Epithelial cell of proximal tubule (primary cell): ENCODE measurements around the gene PRIMPOL. TPM values are rescaled to one million over a fixed set of nuclear protein-coding genes. Genes with fewer than 3 reads are reported as not detected.
A peak's percentile ranks its signal among the peaks of the same experiment; 100 is the strongest.

ENCODE experiments used
- DNase-seq: peaks from one replicate; pipeline ENCODE4 v3.0.0-alpha.2; 2011; ENCODE audit warnings: low read depth
- H3K4me3 ChIP-seq: 2 replicates; pipeline ENCODE4 v1.5.1; 2011; ENCODE audit warnings: low read depth, mild to moderate bottlenecking, low read length
- total RNA-seq: library from RNA; depleted of rRNA; stranded (reverse); fragments of >200 nt; gene quantifications from 2 replicates; pipeline ENCODE4 v1.2.3, GENCODE V29; 2015
- TF ChIP-seq, protein P1 (sequence below): conservative IDR thresholded peaks from 2 replicates; pipeline ENCODE4 v1.5.1; 2012; ENCODE audit warnings: low read depth, mild to moderate bottlenecking, low read length

PRIMPOL gene
- total RNA-seq, 1 donor from 2014 or later = 16.7 TPM

DNA sequence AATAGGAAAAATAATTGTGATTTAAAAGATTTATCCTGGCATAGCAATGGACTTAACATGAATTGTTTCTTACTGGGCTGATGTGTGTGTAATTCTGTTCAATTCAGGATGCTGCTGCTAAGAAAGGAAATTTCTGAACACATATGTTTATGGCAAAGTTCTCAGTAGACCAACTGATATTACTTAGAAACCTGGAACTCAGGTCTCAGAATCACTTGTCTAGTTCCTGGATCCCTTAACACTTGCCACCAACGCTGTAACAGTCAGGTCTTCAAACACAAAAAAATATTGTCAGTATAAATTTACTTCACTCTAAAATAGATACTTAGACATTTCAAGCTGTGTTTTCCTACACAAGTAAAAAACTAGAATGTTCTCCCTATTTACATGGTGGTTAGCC is 5.8 kb upstream of the PRIMPOL start:
- TF ChIP-seq, protein P1, sequence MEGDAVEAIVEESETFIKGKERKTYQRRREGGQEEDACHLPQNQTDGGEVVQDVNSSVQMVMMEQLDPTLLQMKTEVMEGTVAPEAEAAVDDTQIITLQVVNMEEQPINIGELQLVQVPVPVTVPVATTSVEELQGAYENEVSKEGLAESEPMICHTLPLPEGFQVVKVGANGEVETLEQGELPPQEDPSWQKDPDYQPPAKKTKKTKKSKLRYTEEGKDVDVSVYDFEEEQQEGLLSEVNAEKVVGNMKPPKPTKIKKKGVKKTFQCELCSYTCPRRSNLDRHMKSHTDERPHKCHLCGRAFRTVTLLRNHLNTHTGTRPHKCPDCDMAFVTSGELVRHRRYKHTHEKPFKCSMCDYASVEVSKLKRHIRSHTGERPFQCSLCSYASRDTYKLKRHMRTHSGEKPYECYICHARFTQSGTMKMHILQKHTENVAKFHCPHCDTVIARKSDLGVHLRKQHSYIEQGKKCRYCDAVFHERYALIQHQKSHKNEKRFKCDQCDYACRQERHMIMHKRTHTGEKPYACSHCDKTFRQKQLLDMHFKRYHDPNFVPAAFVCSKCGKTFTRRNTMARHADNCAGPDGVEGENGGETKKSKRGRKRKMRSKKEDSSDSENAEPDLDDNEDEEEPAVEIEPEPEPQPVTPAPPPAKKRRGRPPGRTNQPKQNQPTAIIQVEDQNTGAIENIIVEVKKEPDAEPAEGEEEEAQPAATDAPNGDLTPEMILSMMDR = no peak
- no peak for DNase-seq
- H3K4me3 ChIP-seq = no peak overlapping the region

DNA sequence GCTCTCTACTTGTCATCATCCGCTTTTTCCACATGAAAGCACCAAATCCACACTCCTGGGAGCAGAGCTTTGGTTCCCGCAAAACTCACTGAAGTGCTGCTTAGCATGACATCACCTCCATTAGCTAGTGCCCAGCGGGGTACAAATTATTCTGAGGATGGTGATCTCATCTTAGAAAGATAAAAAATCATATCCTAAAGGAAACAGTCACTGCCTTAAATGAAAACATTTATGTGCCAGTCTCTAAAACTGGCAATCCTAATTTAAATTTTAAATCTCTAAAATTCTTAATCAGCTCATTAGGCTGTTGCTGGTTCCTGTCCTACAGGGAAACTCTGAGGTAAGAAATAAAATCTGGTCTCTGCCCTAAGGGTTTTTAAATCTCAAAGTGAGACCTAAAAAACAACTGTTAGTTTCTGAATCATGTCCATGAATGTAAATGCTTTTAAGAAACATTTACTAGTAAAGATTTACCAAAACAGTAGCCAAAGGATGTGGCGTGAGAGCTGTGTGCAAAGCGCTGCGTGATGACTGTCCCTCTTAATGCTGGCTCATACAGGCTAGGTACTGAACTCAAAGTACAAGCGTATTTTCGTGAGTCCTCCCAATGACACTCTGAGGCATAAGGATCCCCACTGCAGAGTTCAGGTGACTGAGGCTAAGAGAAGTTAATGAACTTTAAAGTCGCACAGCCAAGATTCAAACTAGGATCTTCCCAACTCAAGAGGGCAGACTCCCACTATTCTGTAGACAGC is 4.8 kb upstream of the PRIMPOL start:
- DNase-seq = no peak
- TF ChIP-seq, protein P1 = no peak
- no peak overlapping the region for H3K4me3 ChIP-seq

DNA sequence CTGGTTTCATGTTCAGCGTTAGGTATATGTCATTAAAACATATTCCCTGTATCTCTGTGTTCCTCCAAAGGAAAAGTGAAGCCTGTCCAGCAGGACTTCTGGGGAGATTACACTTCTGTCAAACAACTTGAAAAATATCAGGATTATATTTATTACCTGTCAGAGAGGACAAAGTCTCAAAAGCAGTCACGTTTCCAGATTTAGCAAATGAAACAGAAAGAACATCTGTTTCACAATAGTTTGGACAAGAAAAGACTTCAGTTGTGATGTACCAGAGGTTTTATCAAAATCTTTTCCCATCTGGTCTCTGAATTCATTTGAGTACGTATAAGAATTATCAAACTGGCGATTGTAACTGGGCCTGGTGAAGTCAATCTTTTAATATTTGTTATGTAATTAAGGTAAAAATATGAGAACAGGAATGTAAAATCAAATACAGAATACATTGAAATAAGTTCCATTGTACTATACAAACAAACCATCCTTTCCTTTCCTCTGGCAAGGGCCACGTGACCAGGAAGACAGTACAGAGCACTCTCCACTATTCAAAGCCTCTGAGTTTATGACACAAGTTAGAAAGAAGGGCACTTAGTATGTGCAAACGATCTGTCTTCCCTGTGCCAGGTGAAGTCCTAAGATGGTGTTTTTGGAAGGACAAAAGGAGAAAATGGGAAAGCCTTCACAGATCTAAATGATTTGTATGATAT is 3.5 kb upstream of the PRIMPOL start:
- H3K4me3 ChIP-seq = no peak overlapping the region
- TF ChIP-seq, protein P1 = no peak
- no peak for DNase-seq

DNA sequence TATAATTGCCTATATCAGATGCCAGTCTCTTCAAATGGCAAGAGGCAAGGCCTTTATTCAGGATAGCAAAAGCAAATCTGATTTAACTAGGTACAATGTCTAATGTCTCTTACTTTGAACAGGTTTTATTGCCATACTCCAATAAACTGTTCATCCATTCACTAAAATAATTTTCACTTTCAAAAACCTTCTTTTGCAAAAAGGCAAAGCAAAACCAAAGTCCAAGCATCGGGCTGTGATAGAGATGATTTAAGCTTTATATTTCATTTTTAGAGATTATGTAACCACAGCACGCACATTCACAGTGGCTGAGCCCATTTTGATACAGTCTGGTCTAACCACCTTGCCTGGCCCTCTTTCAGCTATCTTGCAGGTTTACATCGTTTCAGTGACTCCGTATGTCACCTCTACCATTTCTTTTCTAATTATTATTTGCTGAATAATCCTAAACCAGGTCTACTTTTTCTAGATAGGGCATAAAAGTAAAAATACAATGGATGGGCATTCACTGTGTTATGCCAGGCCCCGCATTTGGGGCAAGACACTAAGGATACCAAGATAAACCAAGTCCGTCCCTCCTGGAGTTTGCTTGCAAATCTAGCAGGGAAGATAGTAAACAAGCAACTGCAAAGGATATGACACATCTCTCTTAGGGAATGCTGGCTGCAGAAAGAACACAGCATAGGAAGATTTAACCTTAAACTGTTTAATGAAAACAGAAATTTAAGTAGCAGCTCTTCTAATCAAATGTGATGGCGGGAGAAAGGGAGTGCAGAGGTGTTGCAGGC is 2.1 kb upstream of the PRIMPOL start:
- no peak for DNase-seq
- TF ChIP-seq, protein P1 = no peak
- H3K4me3 ChIP-seq = peak overlapping the region; percentile 92

DNA sequence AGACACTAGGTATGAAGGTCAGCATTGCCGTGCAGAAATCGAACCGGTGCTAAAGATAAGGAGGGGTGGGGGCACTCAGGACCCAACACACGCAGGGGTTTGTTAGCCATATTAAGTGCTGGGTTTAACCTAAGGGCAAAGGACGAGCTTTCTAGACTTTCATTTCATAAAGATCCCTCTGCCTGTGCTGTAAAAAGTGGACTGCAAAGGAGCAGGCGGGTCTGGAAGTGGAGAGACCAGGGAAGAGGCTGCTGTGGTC is 1.6 kb upstream of the PRIMPOL start:
- H3K4me3 ChIP-seq = peak overlapping the region; percentile 92
- TF ChIP-seq, protein P1 = no peak
- DNase-seq = no peak

DNA sequence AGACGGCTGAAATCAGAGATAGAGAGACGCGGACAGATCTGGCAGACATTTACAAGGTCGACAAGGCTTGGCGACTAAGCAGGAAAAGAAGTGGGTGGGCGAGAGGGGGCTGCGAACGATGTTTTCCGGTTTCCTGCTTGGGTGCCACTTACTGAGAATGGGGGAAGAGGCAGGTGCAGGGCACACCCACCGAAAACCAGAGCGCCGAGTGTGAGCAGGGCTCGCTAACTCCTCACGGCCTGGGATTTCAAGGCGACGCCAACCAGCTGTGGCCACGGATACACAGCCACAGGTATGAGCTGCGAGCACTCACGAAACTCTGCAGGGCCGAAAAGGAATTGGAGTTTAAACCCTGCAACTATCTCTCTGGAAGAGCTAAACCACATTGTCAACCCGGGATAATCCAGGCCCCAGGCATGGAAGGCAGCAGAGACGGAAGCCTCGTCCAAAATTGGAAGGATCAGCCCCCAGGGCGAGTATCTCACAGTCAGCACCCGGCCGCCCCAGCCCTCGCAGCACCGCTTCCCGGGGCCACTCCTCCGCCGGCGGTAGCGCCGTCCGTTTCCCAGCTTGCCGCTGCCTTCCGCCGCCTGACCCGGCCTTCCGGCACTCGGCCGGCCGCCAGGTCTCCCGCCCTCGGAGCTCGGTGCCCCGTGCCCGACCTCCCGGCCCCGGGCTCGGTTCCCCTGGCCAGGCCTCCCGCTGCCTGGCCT is 1.1 kb upstream of the PRIMPOL start:
- DNase-seq = no peak
- peak overlapping the region; percentile 92 for H3K4me3 ChIP-seq
- TF ChIP-seq, protein P1 = no peak
